ENCODE results near the gene CDKN2B-AS1. TPM values are rescaled to one million over a fixed set of nuclear protein-coding genes. Genes with fewer than 3 reads are reported as not detected.

Gene CDKN2B-AS1
- total RNA-seq, 6 donors from 2014 or later = 1.3 to 3.0 (median 1.7) TPM; not detected in 1

DNA sequence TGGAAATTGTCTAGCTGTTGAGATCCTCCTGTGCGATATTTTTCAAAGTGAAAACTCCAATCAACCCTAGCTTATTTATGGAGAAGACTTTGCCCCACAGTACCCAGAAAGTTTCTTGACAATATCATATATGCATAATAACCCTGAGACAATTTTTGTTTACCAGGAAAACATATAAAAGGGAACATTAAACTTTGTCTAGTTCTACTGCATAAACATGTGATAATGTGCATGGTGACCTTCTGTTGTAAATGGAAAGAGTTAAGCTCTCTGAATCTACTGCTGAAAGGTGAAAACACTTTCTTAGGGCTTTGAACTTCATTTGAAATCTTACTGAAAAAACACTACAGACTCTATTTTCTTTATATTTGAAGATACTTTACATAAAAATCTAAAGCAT lies 46.8 kb downstream of the CDKN2B-AS1 start:
- 93 to 94% methylated on average over 1 of the region's 1 CpG for WGBS, 2 donors
- Histone ChIP-seq H3K27me3 (no peaks in the 10 kb centered on the region), H3K4me3 (no peak overlapping the region), H3K36me3 (no peaks in the 10 kb centered on the region), H3K27ac (peak overlapping the region in 1 of 4 donors; percentile 7), H3K4me1 (peaks cover 14 to 34% (median 17%) of the 10 kb centered on the region in 4 donors), H3K9me3 (no peaks in the 10 kb centered on the region)
- DNase-seq (no peak), ATAC-seq (ENCODE audit: low FRiP score in 2 of 2) (no peak)
- TF ChIP-seq, protein P1, sequence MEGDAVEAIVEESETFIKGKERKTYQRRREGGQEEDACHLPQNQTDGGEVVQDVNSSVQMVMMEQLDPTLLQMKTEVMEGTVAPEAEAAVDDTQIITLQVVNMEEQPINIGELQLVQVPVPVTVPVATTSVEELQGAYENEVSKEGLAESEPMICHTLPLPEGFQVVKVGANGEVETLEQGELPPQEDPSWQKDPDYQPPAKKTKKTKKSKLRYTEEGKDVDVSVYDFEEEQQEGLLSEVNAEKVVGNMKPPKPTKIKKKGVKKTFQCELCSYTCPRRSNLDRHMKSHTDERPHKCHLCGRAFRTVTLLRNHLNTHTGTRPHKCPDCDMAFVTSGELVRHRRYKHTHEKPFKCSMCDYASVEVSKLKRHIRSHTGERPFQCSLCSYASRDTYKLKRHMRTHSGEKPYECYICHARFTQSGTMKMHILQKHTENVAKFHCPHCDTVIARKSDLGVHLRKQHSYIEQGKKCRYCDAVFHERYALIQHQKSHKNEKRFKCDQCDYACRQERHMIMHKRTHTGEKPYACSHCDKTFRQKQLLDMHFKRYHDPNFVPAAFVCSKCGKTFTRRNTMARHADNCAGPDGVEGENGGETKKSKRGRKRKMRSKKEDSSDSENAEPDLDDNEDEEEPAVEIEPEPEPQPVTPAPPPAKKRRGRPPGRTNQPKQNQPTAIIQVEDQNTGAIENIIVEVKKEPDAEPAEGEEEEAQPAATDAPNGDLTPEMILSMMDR (IDR thresholded peaks at IDR 0.05) = no peak
- TF ChIP-seq POLR2A (IDR thresholded peaks at IDR 0.05) (no peak), POLR2AphosphoS5 (IDR thresholded peaks at IDR 0.05) (no peak), EP300 (IDR thresholded peaks at IDR 0.05) (no peak)

DNA sequence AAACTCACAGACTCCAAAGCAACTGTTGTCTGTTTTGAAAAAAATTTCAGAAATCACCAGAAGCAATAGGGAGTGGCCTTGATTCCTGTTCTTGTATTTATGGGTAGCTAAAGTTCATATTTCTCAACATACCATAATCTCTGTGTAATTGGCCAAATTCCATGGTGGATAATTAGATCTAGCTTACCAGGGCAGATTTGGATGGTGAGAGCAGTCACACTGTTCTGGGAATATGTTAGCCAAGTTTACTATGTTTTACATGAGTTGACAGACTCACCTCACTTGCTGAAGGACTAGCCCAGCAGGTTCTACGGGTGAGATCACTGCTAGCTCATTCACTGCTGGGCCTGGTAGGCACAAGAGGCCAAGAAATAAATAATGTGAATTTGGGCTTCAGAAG lies 47.2 kb downstream of the CDKN2B-AS1 start:
- TF ChIP-seq POLR2A (IDR thresholded peaks at IDR 0.05) = no peak
- TF ChIP-seq, protein P1 (IDR thresholded peaks at IDR 0.05) = no peak
- TF ChIP-seq EP300 (IDR thresholded peaks at IDR 0.05) = peak in 1 of 4 donors; percentile 53
- peak in 1 of 2 donors; percentile 21 for TF ChIP-seq POLR2AphosphoS5 (IDR thresholded peaks at IDR 0.05)
- Histone ChIP-seq H3K27ac (peak overlapping the region in 2 of 4 donors; percentile 3 to 7), H3K36me3 (no peaks in the 10 kb centered on the region), H3K27me3 (no peaks in the 10 kb centered on the region), H3K4me3 (no peak overlapping the region), H3K9me3 (no peaks in the 10 kb centered on the region), H3K4me1 (peaks cover 14 to 34% (median 17%) of the 10 kb centered on the region in 4 donors)
- DNase-seq (peak in 1 of 2 donors; percentile 87), ATAC-seq (ENCODE audit: low FRiP score in 2 of 2) (peak in 1 of 2 donors; percentile 44)
- 47 to 58% methylated on average over 1 of the region's 1 CpG for WGBS, 2 donors

DNA sequence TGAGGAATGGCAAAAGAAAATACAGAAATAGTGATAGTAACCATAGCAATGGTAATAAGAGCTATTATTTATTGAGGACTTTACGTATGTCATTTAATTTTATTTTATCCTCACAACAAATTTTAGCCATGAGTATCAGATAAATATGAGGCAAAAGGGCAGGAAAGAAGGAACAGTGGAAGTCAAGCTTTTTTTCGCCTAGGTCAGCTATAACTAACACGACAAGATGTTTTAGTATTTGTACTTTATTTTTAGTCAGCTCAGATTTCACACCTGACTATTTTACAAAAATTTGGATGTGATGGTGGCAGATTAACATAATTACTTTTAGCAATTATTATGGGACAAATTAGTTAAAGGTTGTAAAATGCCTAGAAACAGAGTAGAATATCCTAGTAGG lies 49.3 kb downstream of the CDKN2B-AS1 start:
- no peak for TF ChIP-seq POLR2AphosphoS5 (IDR thresholded peaks at IDR 0.05)
- no peak for TF ChIP-seq POLR2A (IDR thresholded peaks at IDR 0.05)
- TF ChIP-seq, protein P1 (IDR thresholded peaks at IDR 0.05) = no peak
- no peak for TF ChIP-seq EP300 (IDR thresholded peaks at IDR 0.05)
- Histone ChIP-seq H3K4me3 (no peak overlapping the region), H3K27me3 (no peaks in the 10 kb centered on the region), H3K4me1 (peaks cover 0 to 15% (median under 1%) of the 10 kb centered on the region in 4 donors), H3K27ac (no peak overlapping the region), H3K9me3 (no peaks in the 10 kb centered on the region), H3K36me3 (no peaks in the 10 kb centered on the region)
- DNase-seq (no peak), ATAC-seq (ENCODE audit: low FRiP score in 2 of 2) (no peak)
- 47 to 49% methylated on average over 3 of the region's 3 CpGs for WGBS, 2 donors

DNA sequence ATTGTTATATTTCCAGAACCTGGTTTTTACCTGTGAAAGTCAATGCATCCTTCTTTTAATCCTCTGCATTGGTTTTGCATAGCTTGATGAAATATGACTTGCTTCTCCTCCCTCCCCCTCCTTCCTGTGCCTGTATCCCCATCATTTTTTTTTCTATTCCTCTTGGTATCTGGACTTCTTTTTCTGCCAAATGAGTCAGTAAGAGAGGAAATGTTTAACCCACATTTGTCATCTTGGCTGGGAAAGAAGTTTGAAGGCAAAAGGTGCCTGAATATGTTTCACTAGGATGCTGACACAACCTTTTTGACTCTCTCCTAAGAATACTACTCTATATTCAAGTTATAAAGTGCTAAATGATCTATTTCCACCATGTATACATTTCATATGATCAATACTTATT lies 50.0 kb downstream of the CDKN2B-AS1 start:
- H3K27me3 ChIP-seq = no peaks in the 10 kb centered on the region
- H3K27ac ChIP-seq = no peak overlapping the region
- no peaks in the 10 kb centered on the region for H3K36me3 ChIP-seq
- no peak for DNase-seq
- ATAC-seq (ENCODE audit: low FRiP score in 2 of 2) = no peak
- no peak overlapping the region for H3K4me3 ChIP-seq
- H3K9me3 ChIP-seq = no peaks in the 10 kb centered on the region
- TF ChIP-seq EP300 (IDR thresholded peaks at IDR 0.05) (no peak), POLR2AphosphoS5 (IDR thresholded peaks at IDR 0.05) (no peak), POLR2A (IDR thresholded peaks at IDR 0.05) (no peak)
- TF ChIP-seq, protein P1 (IDR thresholded peaks at IDR 0.05) = no peak
- H3K4me1 ChIP-seq = peaks cover 0 to 10% (median 0%) of the 10 kb centered on the region in 4 donors

DNA sequence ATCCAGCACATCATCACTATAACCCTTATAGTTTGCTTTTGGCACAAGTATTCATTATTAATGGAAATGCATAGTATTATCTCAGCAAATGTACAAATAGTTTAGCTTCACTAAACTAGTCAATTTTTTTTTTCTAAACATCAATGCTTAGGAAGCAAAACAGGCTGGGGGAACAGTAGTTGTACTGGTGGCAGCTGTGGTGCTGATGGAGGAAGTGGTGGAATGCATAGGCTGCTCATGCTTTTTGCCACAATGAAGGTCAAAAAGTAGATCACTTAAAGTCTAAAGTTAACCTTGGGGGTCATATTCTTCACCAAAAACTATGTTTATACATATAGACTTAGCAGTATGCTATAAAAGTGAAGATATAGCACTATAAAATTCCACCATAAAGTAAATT lies 50.8 kb downstream of the CDKN2B-AS1 start:
- H3K4me1 ChIP-seq = peaks cover 0 to 7% (median 0%) of the 10 kb centered on the region in 4 donors
- ATAC-seq (ENCODE audit: low FRiP score in 2 of 2) (no peak), DNase-seq (no peak)
- TF ChIP-seq, protein P1 (IDR thresholded peaks at IDR 0.05) = no peak
- TF ChIP-seq EP300 (IDR thresholded peaks at IDR 0.05) (no peak), POLR2A (IDR thresholded peaks at IDR 0.05) (no peak), POLR2AphosphoS5 (IDR thresholded peaks at IDR 0.05) (no peak)
- H3K9me3 ChIP-seq = no peaks in the 10 kb centered on the region
- H3K27me3 ChIP-seq = no peaks in the 10 kb centered on the region
- H3K36me3 ChIP-seq = no peaks in the 10 kb centered on the region
- H3K4me3 ChIP-seq = no peak overlapping the region
- H3K27ac ChIP-seq = no peak overlapping the region
